H7 (cell line): Measurements from ENCODE around the gene PRR4. TPM values are rescaled to one million over a fixed set of nuclear protein-coding genes. Genes with fewer than 3 reads are reported as not detected.

Source experiments
- DNase-seq: peaks from one replicate; pipeline ENCODE4 v3.0.0; 2012
- H3K27me3 ChIP-seq: 2 replicates; pipeline ENCODE4 v1.6.0; 2011; ENCODE audit warnings: mild to moderate bottlenecking, low read length; ENCODE audit not compliant: control insufficient read depth, insufficient read depth
- H3K36me3 ChIP-seq: replicated peaks from 2 replicates; pipeline ENCODE4 v1.5.1; 2011; ENCODE audit warnings: low read length; ENCODE audit not compliant: control insufficient read depth, insufficient read depth
- H3K4me3 ChIP-seq: 2 replicates; pipeline ENCODE4 v1.5.1; 2011; ENCODE audit warnings: low read depth, mild to moderate bottlenecking, control low read depth, low read length, moderate library complexity; ENCODE audit not compliant: insufficient read depth
- total RNA-seq: library from RNA; depleted of rRNA; stranded (reverse); fragments of >200 nt; shearing (Covaris generic); gene quantifications from 2 replicates; pipeline ENCODE4 v1.2.3, GENCODE V29; 2014; rRNA removed

The PRR4 gene
- total RNA-seq, 1 experiment from 2014 or later, result 2.1 TPM

GRCh38 chr12:10829994-10830393, 19.3 kb downstream of the PRR4 start:
- no peak for DNase-seq
- Histone ChIP-seq H3K4me3 (no peak overlapping the region), H3K36me3 (no peaks in the 10 kb centered on the region), H3K27me3 (no peaks in the 10 kb centered on the region)

DNA sequence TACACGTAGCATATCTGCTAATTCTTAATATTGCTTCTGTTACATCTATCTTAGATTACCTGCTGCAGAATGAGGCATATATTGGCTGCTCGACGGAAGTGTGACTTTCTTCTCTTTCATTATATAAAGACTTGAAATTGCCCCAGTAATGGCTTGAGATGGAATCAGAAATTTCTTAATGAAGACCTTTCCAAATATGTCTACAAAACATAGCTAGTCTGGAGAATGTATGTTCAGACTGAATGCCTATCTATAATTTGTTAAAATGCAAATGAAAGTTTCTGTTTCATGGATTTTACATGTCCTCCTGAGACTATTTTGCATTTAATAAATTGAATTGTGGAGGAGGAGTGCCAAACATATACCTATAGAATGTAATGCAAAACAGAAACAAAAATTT, 23.0 kb downstream of the PRR4 start, which contains the start of gene TAS2R10:
Gene TAS2R10, minus strand, starts transcription at position 101 of the 400 bp plus-strand sequence. Its CDS starts 89 bp downstream, at position 12.
- Histone ChIP-seq H3K27me3 (no peaks in the 10 kb centered on the region), H3K4me3 (no peak within 1 kb of the TSS), H3K36me3 (no peaks in the 10 kb centered on the region)
- no peak for DNase-seq

GRCh38 chr12:10824957-10825356, 24.3 kb downstream of the PRR4 start:
- no peaks in the 10 kb centered on the region for H3K36me3 ChIP-seq
- H3K27me3 ChIP-seq, result no peaks in the 10 kb centered on the region
- no peak for DNase-seq
- no peak overlapping the region for H3K4me3 ChIP-seq

GRCh38 chr12:10811883-10812536, 37.3 kb downstream of the PRR4 start:
- H3K36me3 ChIP-seq, result no peaks in the 10 kb centered on the region
- DNase-seq, result no peak
- no peaks in the 10 kb centered on the region for H3K27me3 ChIP-seq
- H3K4me3 ChIP-seq, result no peak overlapping the region

DNA sequence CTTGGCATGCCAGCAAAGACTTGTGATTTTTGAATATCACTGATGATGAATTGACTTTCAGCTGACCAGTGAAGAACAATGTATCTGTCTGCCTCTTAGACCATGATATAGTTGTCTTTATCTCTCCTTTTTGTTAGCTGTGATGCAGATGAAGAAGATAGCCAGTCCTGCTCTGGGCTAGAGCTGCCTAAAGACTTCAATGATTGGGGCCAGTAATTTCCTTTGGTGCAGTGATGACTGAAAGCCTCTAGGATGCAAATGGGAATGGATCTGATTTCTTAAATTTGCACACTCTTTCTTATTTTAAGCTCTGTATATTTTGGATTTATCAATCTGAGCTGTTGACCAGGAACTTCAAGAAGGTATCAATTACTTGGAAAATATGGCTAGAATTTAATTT, 39.2 kb downstream of the PRR4 start, which contains the start of gene TAS2R9:
Gene TAS2R9, minus strand, starts transcription at position 101 of the 400 bp plus-strand sequence. Its CDS starts 93 bp downstream, at position 8.
- H3K4me3 ChIP-seq, result no peak within 1 kb of the TSS
- no peaks in the 10 kb centered on the region for H3K27me3 ChIP-seq
- H3K36me3 ChIP-seq, result no peaks in the 10 kb centered on the region
- no peak for DNase-seq

DNA sequence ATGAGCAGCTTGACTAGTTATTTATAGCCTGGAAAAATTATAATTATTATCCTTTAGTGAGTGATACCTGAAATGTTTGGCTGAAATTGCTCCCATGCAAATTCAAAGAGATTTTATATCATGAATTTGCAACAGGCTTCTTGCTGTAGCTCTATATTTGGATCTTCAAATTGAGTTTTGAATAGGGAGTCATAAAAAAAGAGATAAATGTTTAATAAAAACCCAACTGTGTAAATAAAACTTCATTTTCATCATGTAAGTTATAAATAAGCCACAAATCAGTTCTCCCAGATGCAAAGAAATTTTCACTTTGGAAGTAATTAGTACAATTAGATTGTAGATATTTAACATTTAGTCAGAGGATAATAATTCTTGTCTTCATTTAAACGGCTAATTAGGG, 42.1 kb downstream of the PRR4 start, which contains the start of gene TAS2R8:
Gene TAS2R8, minus strand, starts transcription at position 101 of the 400 bp plus-strand sequence. CDS start 306 bp downstream, outside the sequence.
- Histone ChIP-seq H3K27me3 (no peaks in the 10 kb centered on the region), H3K36me3 (no peaks in the 10 kb centered on the region), H3K4me3 (no peak within 1 kb of the TSS)
- DNase-seq, result no peak

DNA sequence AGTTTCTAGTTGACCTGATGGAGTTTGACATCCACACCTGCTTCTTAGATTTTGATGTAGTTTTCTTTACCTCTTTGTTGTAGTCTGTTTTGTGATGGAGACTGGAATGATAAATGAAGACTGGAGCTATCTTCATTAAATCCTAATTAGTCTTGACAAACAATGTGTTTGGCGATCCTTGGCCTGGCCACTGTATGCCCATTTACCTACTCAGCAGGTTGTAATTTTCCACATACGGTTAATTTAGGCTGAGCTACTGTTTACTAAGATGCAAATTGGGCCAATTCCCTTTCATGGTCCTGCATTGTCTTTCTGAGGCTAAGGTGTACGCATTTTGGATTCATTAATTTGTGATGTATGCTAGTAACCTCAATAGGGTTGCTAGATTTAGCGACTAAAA, 46.7 kb downstream of the PRR4 start, which contains the start of gene TAS2R7:
Gene TAS2R7, minus strand, starts transcription at position 41 of the 400 bp plus-strand sequence. CDS start 57 bp downstream, outside the sequence.
- Histone ChIP-seq H3K4me3 (no peak within 1 kb of the TSS), H3K36me3 (no peaks in the 10 kb centered on the region), H3K27me3 (no peaks in the 10 kb centered on the region)
- no peak for DNase-seq

GRCh38 chr12:10801741-10802140, 47.5 kb downstream of the PRR4 start:
- no peaks in the 10 kb centered on the region for H3K36me3 ChIP-seq
- H3K27me3 ChIP-seq, result no peaks in the 10 kb centered on the region
- no peak for DNase-seq
- no peak overlapping the region for H3K4me3 ChIP-seq

Other genes starting within 250 kb of the PRR4 start
- 23.1 and 29.1 TPM in 2 replicates for gene MAGOHB, start 235.9 kb downstream of the PRR4 start, total RNA-seq
- 2.0 and 2.9 TPM in 2 replicates for gene STYK1, start 175.4 kb downstream of the PRR4 start, total RNA-seq
- 108 and 140 TPM in 2 replicates for gene YBX3, start 126.2 kb downstream of the PRR4 start, total RNA-seq
- gene TAS2R7, start 46.8 kb downstream of the PRR4 start, total RNA-seq, result not detected in 2 replicates
- not detected in 2 replicates for gene TAS2R8, start 42.2 kb downstream of the PRR4 start, total RNA-seq
- gene TAS2R9, start 39.3 kb downstream of the PRR4 start, total RNA-seq, result not detected in 2 replicates
- 0.10 TPM in 1 of 2 replicates, not detected in the other for gene TAS2R10, start 23.1 kb downstream of the PRR4 start, total RNA-seq
- gene PRH1, start 34.8 kb upstream of the PRR4 start, total RNA-seq, result 5.2 and 7.0 TPM in 2 replicates
- gene TAS2R13, start 60.1 kb upstream of the PRR4 start, total RNA-seq, result 0.24 TPM in 1 of 2 replicates, not detected in the other
- gene PRH2, start 79.8 kb upstream of the PRR4 start, total RNA-seq, result 0.21 TPM in 1 of 2 replicates, not detected in the other
- gene TAS2R14, start 89.8 kb upstream of the PRR4 start, total RNA-seq, result 0.10 and 0.92 TPM in 2 replicates
- gene TAS2R50, start 137.4 kb upstream of the PRR4 start, total RNA-seq, result 0.76 and 0.85 TPM in 2 replicates
- 0.26 and 0.38 TPM in 2 replicates for gene TAS2R20, start 148.8 kb upstream of the PRR4 start, total RNA-seq
- gene TAS2R19, start 173.1 kb upstream of the PRR4 start, total RNA-seq, result 0.62 and 1.3 TPM in 2 replicates
- 0.48 and 0.55 TPM in 2 replicates for gene TAS2R31, start 181.9 kb upstream of the PRR4 start, total RNA-seq
- 0.37 and 0.87 TPM in 2 replicates for gene TAS2R46, start 212.8 kb upstream of the PRR4 start, total RNA-seq
- 0.33 TPM in 1 of 2 replicates, not detected in the other for gene TAS2R43, start 242.8 kb upstream of the PRR4 start, total RNA-seq